Measurements from ENCODE around the gene ZFTA. TPM values are rescaled to one million over a fixed set of nuclear protein-coding genes. Genes with fewer than 3 reads are reported as not detected.

Gene ZFTA
- polyA plus RNA-seq, 1 donor from 2014 or later: 82.5 TPM

DNA sequence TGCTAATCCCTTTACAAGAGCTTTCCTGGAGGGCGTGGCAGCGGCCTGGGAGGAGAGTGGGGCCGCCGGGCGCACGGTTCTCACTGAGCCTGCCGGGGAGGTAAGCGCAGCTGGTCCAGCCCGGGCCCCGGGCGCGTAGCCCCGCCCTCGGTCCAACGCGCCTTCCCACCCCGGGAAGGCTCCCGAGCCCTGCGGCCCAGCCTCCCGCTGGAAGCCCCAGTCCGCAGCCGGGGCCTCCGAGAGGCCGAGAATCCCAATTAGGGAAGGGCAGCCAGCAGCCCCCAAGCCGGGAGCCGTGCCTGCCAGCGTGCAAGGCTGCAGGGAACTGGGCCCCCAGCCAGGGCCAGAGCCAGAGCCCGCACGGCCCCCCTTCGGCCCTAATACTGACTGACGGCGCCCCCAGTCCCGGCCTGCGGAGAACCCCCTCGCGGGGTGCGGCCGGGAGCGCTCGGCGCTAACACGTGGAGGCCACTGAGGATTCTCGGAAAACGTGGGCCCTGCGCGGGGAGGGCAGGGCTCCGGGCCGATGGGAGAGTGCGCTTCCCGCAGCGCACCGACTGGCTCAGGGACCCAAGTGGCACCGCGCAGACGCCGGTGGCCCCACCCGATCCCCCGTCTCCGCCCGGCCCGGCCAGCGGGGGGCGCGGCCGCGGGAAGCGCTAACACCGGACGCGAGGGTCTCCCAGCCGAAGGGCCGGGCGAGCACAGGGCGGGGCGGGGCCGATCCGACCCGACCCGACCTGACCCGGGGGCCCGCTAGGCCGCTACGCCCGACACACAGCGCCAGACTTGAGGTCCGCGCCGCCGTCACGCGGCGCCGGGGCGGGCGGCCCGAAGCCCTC, 5.7 kb downstream of the ZFTA start:
- no peaks in the 10 kb centered on the region for H3K27me3 ChIP-seq (ENCODE audit: insufficient read depth, low read depth, low read length)
- TF ChIP-seq, protein P1, sequence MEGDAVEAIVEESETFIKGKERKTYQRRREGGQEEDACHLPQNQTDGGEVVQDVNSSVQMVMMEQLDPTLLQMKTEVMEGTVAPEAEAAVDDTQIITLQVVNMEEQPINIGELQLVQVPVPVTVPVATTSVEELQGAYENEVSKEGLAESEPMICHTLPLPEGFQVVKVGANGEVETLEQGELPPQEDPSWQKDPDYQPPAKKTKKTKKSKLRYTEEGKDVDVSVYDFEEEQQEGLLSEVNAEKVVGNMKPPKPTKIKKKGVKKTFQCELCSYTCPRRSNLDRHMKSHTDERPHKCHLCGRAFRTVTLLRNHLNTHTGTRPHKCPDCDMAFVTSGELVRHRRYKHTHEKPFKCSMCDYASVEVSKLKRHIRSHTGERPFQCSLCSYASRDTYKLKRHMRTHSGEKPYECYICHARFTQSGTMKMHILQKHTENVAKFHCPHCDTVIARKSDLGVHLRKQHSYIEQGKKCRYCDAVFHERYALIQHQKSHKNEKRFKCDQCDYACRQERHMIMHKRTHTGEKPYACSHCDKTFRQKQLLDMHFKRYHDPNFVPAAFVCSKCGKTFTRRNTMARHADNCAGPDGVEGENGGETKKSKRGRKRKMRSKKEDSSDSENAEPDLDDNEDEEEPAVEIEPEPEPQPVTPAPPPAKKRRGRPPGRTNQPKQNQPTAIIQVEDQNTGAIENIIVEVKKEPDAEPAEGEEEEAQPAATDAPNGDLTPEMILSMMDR (IDR thresholded peaks at IDR 0.05; ENCODE audit: poor library complexity, severe bottlenecking): no peak
- TF ChIP-seq EZH2 (IDR thresholded peaks at IDR 0.05; ENCODE audit: borderline replicate concordance, insufficient read depth, low read length, poor library complexity, severe bottlenecking) (no peak), RAD21 (conservative IDR thresholded peaks at IDR 0.05) (no peak), POLR2AphosphoS5 (IDR thresholded peaks at IDR 0.05) (peak; percentile 15), TAF1 (IDR thresholded peaks at IDR 0.05; ENCODE audit: low read depth) (no peak), SMC3 (conservative IDR thresholded peaks at IDR 0.05; ENCODE audit: poor library complexity) (no peak), MXI1 (conservative IDR thresholded peaks at IDR 0.05; ENCODE audit: poor library complexity, severe bottlenecking) (peak; percentile 63), EP300 (conservative IDR thresholded peaks at IDR 0.05; ENCODE audit: poor library complexity, severe bottlenecking) (no peak)
- TF ChIP-seq, protein P2, sequence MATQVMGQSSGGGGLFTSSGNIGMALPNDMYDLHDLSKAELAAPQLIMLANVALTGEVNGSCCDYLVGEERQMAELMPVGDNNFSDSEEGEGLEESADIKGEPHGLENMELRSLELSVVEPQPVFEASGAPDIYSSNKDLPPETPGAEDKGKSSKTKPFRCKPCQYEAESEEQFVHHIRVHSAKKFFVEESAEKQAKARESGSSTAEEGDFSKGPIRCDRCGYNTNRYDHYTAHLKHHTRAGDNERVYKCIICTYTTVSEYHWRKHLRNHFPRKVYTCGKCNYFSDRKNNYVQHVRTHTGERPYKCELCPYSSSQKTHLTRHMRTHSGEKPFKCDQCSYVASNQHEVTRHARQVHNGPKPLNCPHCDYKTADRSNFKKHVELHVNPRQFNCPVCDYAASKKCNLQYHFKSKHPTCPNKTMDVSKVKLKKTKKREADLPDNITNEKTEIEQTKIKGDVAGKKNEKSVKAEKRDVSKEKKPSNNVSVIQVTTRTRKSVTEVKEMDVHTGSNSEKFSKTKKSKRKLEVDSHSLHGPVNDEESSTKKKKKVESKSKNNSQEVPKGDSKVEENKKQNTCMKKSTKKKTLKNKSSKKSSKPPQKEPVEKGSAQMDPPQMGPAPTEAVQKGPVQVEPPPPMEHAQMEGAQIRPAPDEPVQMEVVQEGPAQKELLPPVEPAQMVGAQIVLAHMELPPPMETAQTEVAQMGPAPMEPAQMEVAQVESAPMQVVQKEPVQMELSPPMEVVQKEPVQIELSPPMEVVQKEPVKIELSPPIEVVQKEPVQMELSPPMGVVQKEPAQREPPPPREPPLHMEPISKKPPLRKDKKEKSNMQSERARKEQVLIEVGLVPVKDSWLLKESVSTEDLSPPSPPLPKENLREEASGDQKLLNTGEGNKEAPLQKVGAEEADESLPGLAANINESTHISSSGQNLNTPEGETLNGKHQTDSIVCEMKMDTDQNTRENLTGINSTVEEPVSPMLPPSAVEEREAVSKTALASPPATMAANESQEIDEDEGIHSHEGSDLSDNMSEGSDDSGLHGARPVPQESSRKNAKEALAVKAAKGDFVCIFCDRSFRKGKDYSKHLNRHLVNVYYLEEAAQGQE (IDR thresholded peaks at IDR 0.05; ENCODE audit: borderline replicate concordance): no peak
- H3F3A ChIP-seq (ENCODE audit: insufficient read depth, low read length, poor library complexity, severe bottlenecking): no peaks in the 10 kb centered on the region
- no peak overlapping the region for H2AFZ ChIP-seq (ENCODE audit: low read depth, low read length)
- H3K4me2 ChIP-seq (ENCODE audit: low read length): peak overlapping the region; percentile 92
- H3K27ac ChIP-seq (ENCODE audit: low read length): peak overlapping the region; percentile 81
- no peaks in the 10 kb centered on the region for H3K9me2 ChIP-seq (ENCODE audit: insufficient read depth, low read length)
- H4K20me1 ChIP-seq (ENCODE audit: insufficient read depth): peaks cover 3% of the 10 kb centered on the region
- H3K9ac ChIP-seq (ENCODE audit: low read length): peak overlapping the region; percentile 76
- H3K9me3 ChIP-seq (ENCODE audit: low read length): no peaks in the 10 kb centered on the region
- H3K36me3 ChIP-seq (ENCODE audit: insufficient read depth, low read length): no peaks in the 10 kb centered on the region
- H3K4me3 ChIP-seq (ENCODE audit: low read length): peak overlapping the region; percentile 70
- peaks cover 56% of the 10 kb centered on the region for H3K79me2 ChIP-seq (replicated peaks; ENCODE audit: insufficient read depth, low read length)

DNA sequence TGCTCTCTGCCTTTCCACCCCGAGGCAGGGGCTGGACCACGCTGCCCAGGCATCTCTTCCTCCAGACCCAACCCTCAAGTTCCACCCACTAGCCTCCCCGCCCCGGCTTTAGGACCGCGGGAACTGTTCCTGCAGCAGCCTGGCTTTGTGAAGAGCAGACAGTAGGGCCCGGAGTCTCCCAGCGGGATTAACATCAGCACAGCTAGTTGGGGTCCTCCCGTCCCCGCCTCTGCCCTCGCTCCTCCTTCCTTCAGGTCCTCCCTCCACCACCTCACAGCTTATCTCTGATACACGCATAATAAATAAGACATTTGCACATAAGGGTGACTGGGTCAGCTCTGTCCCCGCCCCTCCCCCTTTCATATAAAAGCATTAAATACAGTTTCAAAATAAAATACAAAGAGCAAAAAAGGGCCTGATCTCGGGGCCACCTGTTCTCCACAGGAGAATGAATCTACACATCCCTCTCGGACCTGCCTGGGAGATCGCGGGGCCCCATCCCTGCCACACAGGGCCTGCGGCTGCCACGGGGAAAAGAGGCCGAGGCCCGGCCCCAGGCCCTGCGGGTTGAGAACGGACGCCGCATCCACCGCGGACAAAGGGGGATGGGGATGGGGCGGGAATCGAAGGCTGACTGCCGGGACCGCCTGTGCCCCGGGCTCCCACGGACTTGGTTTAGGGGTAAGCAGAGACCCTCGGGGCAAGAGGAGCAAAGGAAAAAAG, 6.5 kb downstream of the ZFTA start:
- Histone ChIP-seq H3K79me2 (replicated peaks; ENCODE audit: insufficient read depth, low read length) (peaks cover 48% of the 10 kb centered on the region), H2AFZ (ENCODE audit: low read depth, low read length) (no peak overlapping the region), H3K9me3 (ENCODE audit: low read length) (no peaks in the 10 kb centered on the region), H3K27ac (ENCODE audit: low read length) (peak overlapping the region; percentile 81), H4K20me1 (ENCODE audit: insufficient read depth) (peaks cover 3% of the 10 kb centered on the region), H3K27me3 (ENCODE audit: insufficient read depth, low read depth, low read length) (no peaks in the 10 kb centered on the region), H3K4me3 (ENCODE audit: low read length) (peak overlapping the region; percentile 70), H3K4me2 (ENCODE audit: low read length) (peak overlapping the region; percentile 92), H3F3A (ENCODE audit: insufficient read depth, low read length, poor library complexity, severe bottlenecking) (no peaks in the 10 kb centered on the region), H3K36me3 (ENCODE audit: insufficient read depth, low read length) (no peaks in the 10 kb centered on the region), H3K9me2 (ENCODE audit: insufficient read depth, low read length) (no peaks in the 10 kb centered on the region), H3K9ac (ENCODE audit: low read length) (peak overlapping the region; percentile 76)
- TF ChIP-seq TAF1 (IDR thresholded peaks at IDR 0.05; ENCODE audit: low read depth) (no peak), MXI1 (conservative IDR thresholded peaks at IDR 0.05; ENCODE audit: poor library complexity, severe bottlenecking) (peak; percentile 29), RAD21 (conservative IDR thresholded peaks at IDR 0.05) (no peak), EP300 (conservative IDR thresholded peaks at IDR 0.05; ENCODE audit: poor library complexity, severe bottlenecking) (peak; percentile 34), SMC3 (conservative IDR thresholded peaks at IDR 0.05; ENCODE audit: poor library complexity) (peak; percentile 24), POLR2AphosphoS5 (IDR thresholded peaks at IDR 0.05) (peak; percentile 61), EZH2 (IDR thresholded peaks at IDR 0.05; ENCODE audit: borderline replicate concordance, insufficient read depth, low read length, poor library complexity, severe bottlenecking) (no peak)
- TF ChIP-seq, protein P1 (IDR thresholded peaks at IDR 0.05; ENCODE audit: poor library complexity, severe bottlenecking): no peak
- TF ChIP-seq, protein P2 (IDR thresholded peaks at IDR 0.05; ENCODE audit: borderline replicate concordance): no peak
